Stimulated activated CD4-positive, alpha-beta T cell treated with anti-CD3 and anti-CD28 coated beads, Interleukin-4, amount 100 ng/mL, for 4 hours (primary cell): ENCODE data around the gene COPB2.
"Not testable (repeated sequence)": the region's sequence is repeated elsewhere in the genome, so short reads cannot be mapped to it uniquely, and the experiment has no call there.

ENCODE experiments used
- DNase-seq, 2 experiments: peaks; one replicate each; pipeline ENCODE4 v3.0.0-alpha.2; 2020

COPB2 gene

GRCh38 chr3:139389552-139390368 is at the start of gene COPB2:
COPB2 (minus strand) TSS chr3:139389647; CDS start chr3:139389550, 97 bp downstream.
- peak; percentile 92 to 97 for DNase-seq

GRCh38 chr3:139434764-139435307 is 45.4 kb upstream of the COPB2 start:
- no peak for DNase-seq

- DNase-seq = no peak
Measured at GRCh38 chr3:139434228-139434627, 44.8 kb upstream of the COPB2 start.

GRCh38 chr3:139433089-139433488 is 43.6 kb upstream of the COPB2 start:
- no peak for DNase-seq

GRCh38 chr3:139430493-139430892 is 41.0 kb upstream of the COPB2 start:
- no peak for DNase-seq

- no peak for DNase-seq
Measured at GRCh38 chr3:139427283-139428060, 38.0 kb upstream of the COPB2 start.

GRCh38 chr3:139425745-139426400 is 36.4 kb upstream of the COPB2 start:
- no peak for DNase-seq

- no peak for DNase-seq
Measured at GRCh38 chr3:139423232-139423631, 33.8 kb upstream of the COPB2 start.

- no peak for DNase-seq
Measured at GRCh38 chr3:139421460-139421859, 32.0 kb upstream of the COPB2 start.

GRCh38 chr3:139421040-139421439 is 31.6 kb upstream of the COPB2 start:
- no peak for DNase-seq

GRCh38 chr3:139418144-139418543 is 28.7 kb upstream of the COPB2 start:
- no peak for DNase-seq

- no peak for DNase-seq
Measured at GRCh38 chr3:139416275-139416674, 26.8 kb upstream of the COPB2 start.

GRCh38 chr3:139414608-139415224 is 25.3 kb upstream of the COPB2 start:
- no peak for DNase-seq

GRCh38 chr3:139412891-139413290 is 23.4 kb upstream of the COPB2 start:
- not testable (repeated sequence) for DNase-seq

GRCh38 chr3:139401155-139401554 is 11.7 kb upstream of the COPB2 start:
- not testable (repeated sequence) for DNase-seq

- DNase-seq = no peak
Measured at GRCh38 chr3:139396707-139397106, 7.3 kb upstream of the COPB2 start.

GRCh38 chr3:139394116-139394515 is 4.7 kb upstream of the COPB2 start:
- DNase-seq = no peak

GRCh38 chr3:139388821-139389551 is 461 bp downstream of the COPB2 start:
- DNase-seq = peak in 1 of 2 experiments; percentile 10

- DNase-seq = no peak
Measured at GRCh38 chr3:139388077-139388476, 1.4 kb downstream of the COPB2 start.

- not testable (repeated sequence) for DNase-seq
Measured at GRCh38 chr3:139382291-139382690, 7.2 kb downstream of the COPB2 start.

- DNase-seq = no peak
Measured at GRCh38 chr3:139380575-139380974, 8.9 kb downstream of the COPB2 start.
